SK-N-SH treated with all-trans-retinoic acid at 6 μM for 48 hours (cell line): ENCODE results near the gene PCDH9.

Experiments used
- CSDC2 ChIP-seq: fragments of 250-450 bp; sonication (Bioruptor Pico); IDR thresholded peaks from 2 replicates; pipeline ENCODE4 v1.5.0; 2020; ENCODE audit warnings: mild to moderate bottlenecking, moderate library complexity
- OSR1 ChIP-seq: fragments of 250-450 bp; sonication (Bioruptor Pico); IDR thresholded peaks from 2 replicates; pipeline ENCODE4 v1.8.0; 2022; ENCODE audit warnings: moderate library complexity, mild to moderate bottlenecking, inconsistent platforms
- SNAI2 ChIP-seq: fragments of 250-450 bp; sonication (Bioruptor Pico); IDR thresholded peaks from 2 replicates; pipeline ENCODE4 v1.5.0; 2020; ENCODE audit warnings: mild to moderate bottlenecking, moderate library complexity
- ZFP3 ChIP-seq: fragments of 250-450 bp; sonication (Bioruptor Pico); IDR thresholded peaks from 2 replicates; pipeline ENCODE4 v1.5.0; 2020; ENCODE audit warnings: mild to moderate bottlenecking, moderate library complexity
- ZNF70 ChIP-seq: fragments of 450-650 bp; formaldehyde crosslinking; IDR thresholded peaks from 2 replicates; pipeline ENCODE4 v1.5.0; 2020; ENCODE audit warnings: mild to moderate bottlenecking, moderate library complexity
- TF ChIP-seq, protein P1 (sequence below): fragments of 250-450 bp; sonication (Bioruptor Pico); IDR thresholded peaks from 2 replicates; pipeline ENCODE4 v1.5.1; 2020; ENCODE audit warnings: low read depth, mild to moderate bottlenecking, moderate library complexity
- TF ChIP-seq, protein P2 (sequence below): fragments of 250-450 bp; sonication (Bioruptor Pico); IDR thresholded peaks from 2 replicates; pipeline ENCODE4 v1.8.0; 2020; ENCODE audit warnings: mild to moderate bottlenecking, moderate library complexity, borderline replicate concordance

DNA sequence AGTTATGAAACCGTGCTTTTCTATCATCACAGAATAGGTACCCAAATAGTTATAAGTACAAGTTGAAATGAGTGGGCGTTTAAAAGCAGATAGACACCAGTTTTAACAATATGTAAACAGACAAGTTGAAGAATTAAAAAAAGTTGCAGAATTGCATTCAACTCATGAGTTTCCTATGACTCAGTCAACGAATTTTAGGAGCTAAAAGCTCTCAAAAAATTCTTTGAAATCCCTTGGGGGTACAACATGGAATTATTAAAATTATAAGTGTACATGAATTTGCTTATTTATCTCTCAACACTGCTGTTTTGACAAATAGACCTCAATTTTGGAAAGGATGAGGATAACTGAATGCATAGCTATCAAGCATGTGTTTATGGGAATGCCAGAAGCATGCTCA, 693.4 kb downstream of the PCDH9 start:
- TF ChIP-seq, protein P1, sequence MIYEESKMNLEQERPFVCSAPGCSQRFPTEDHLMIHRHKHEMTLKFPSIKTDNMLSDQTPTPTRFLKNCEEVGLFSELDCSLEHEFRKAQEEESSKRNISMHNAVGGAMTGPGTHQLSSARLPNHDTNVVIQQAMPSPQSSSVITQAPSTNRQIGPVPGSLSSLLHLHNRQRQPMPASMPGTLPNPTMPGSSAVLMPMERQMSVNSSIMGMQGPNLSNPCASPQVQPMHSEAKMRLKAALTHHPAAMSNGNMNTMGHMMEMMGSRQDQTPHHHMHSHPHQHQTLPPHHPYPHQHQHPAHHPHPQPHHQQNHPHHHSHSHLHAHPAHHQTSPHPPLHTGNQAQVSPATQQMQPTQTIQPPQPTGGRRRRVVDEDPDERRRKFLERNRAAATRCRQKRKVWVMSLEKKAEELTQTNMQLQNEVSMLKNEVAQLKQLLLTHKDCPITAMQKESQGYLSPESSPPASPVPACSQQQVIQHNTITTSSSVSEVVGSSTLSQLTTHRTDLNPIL: no peak
- no peak for TF ChIP-seq ZFP3 (CRISPR knock-in tag)
- no peak for TF ChIP-seq ZNF70 (CRISPR knock-in tag)
- TF ChIP-seq OSR1 (CRISPR knock-in tag): no peak
- TF ChIP-seq, protein P2, sequence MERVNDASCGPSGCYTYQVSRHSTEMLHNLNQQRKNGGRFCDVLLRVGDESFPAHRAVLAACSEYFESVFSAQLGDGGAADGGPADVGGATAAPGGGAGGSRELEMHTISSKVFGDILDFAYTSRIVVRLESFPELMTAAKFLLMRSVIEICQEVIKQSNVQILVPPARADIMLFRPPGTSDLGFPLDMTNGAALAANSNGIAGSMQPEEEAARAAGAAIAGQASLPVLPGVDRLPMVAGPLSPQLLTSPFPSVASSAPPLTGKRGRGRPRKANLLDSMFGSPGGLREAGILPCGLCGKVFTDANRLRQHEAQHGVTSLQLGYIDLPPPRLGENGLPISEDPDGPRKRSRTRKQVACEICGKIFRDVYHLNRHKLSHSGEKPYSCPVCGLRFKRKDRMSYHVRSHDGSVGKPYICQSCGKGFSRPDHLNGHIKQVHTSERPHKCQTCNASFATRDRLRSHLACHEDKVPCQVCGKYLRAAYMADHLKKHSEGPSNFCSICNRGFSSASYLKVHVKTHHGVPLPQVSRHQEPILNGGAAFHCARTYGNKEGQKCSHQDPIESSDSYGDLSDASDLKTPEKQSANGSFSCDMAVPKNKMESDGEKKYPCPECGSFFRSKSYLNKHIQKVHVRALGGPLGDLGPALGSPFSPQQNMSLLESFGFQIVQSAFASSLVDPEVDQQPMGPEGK (CRISPR knock-in tag): no peak
- no peak for TF ChIP-seq CSDC2 (CRISPR knock-in tag)
- no peak for TF ChIP-seq SNAI2 (CRISPR knock-in tag)
